NCI-H1436 (cell line): ENCODE measurements around the gene PFKM.

Experiments used
- DNase-seq: peaks from one replicate; lab custom pipeline; 2025; lab: John Stamatoyannopoulos, UW

The PFKM gene

GRCh38 chr12:48119078-48119833 is at the start of gene PFKM:
Gene PFKM (plus strand): TSS chr12:48119364. CDS start chr12:48122775, 3,411 bp downstream.
- peak; percentile 78 for DNase-seq

GRCh38 chr12:48070033-48070432 is 49.1 kb upstream of the PFKM start:
- no peak for DNase-seq

- no peak for DNase-seq
These were observed 48.4 kb upstream of the PFKM start for GRCh38 chr12:48070731-48071130.

GRCh38 chr12:48071808-48072207 is 47.4 kb upstream of the PFKM start:
- no peak for DNase-seq

- DNase-seq: no peak
These were observed 46.9 kb upstream of the PFKM start for GRCh38 chr12:48072266-48072665.

- no peak for DNase-seq
These were observed 44.9 kb upstream of the PFKM start for GRCh38 chr12:48074266-48074665.

- no peak for DNase-seq
These were observed 43.3 kb upstream of the PFKM start for GRCh38 chr12:48075832-48076231.

- DNase-seq: no peak
These were observed 42.1 kb upstream of the PFKM start for GRCh38 chr12:48077111-48077510.

- DNase-seq: no peak
These were observed 40.3 kb upstream of the PFKM start for GRCh38 chr12:48078901-48079300.

- DNase-seq: no peak
These were observed 38.9 kb upstream of the PFKM start for GRCh38 chr12:48080285-48080684.

- no peak for DNase-seq
These were observed 38.3 kb upstream of the PFKM start for GRCh38 chr12:48080821-48081220.

GRCh38 chr12:48084066-48084465 is 35.1 kb upstream of the PFKM start:
- DNase-seq: no peak

GRCh38 chr12:48084841-48085460 is 34.2 kb upstream of the PFKM start:
- DNase-seq: no peak

- DNase-seq: no peak
These were observed 32.8 kb upstream of the PFKM start for GRCh38 chr12:48086327-48086726.

GRCh38 chr12:48092611-48093010 is 26.6 kb upstream of the PFKM start:
- no peak for DNase-seq

GRCh38 chr12:48104531-48104930 is 14.6 kb upstream of the PFKM start:
- no peak for DNase-seq

GRCh38 chr12:48105321-48105866 is 13.8 kb upstream of the PFKM start:
- DNase-seq: no peak

GRCh38 chr12:48105867-48106680 is 13.1 kb upstream of the PFKM start, which contains the start of gene SENP1:
Gene SENP1 (minus strand): TSS chr12:48106079. CDS start chr12:48101472, 4,607 bp downstream.
- peak; percentile 79 for DNase-seq

- DNase-seq: no peak
These were observed 12.2 kb upstream of the PFKM start for GRCh38 chr12:48106681-48107613.

GRCh38 chr12:48109424-48109823 is 9.7 kb upstream of the PFKM start:
- DNase-seq: no peak

GRCh38 chr12:48110691-48111311 is 8.4 kb upstream of the PFKM start:
- DNase-seq: no peak
